ENCODE results near the gene SLC25A3. TPM values are rescaled to one million over a fixed set of nuclear protein-coding genes. Genes with fewer than 3 reads are reported as not detected.
A peak's percentile ranks its signal among the peaks of the same experiment; 100 is the strongest.

SLC25A3 gene
- polyA plus RNA-seq, 1 donor (not counting 4 experiments of a cell fraction or from before 2014, with no cell fraction given) = 389 TPM

DNA sequence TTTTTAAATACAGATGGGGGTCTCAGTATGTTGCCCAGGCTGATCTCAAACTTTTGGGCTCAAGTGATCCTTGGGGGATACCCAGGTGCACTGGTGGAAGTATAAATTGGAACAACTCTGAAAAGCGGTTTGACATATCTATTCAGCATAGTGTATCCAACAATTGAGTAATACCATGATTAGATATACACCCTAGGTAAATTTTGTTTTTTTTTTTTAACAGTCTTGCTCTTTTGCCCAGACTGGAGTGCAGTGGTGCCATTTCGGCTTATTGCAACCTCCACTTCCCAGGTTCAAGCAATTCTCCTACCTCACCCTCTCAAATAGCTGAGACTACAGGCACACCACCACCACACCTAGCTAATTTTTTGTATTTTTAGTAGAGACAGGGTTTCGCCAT is 31.6 kb upstream of the SLC25A3 start:
- no peak overlapping the region for H3K4me2 ChIP-seq (ENCODE audit: control insufficient read depth, extremely low read depth, insufficient read depth, low read depth, low read length)
- H4K20me1 ChIP-seq (ENCODE audit: control insufficient read depth, extremely low read depth, insufficient read depth, low read length) = no peaks in the 10 kb centered on the region
- H3K4me1 ChIP-seq (ENCODE audit: control insufficient read depth, extremely low read depth, insufficient read depth, low read length) = peaks cover 2% of the 10 kb centered on the region
- no peak overlapping the region for H2AFZ ChIP-seq (ENCODE audit: control insufficient read depth, low read length)
- no peaks in the 10 kb centered on the region for H3K79me2 ChIP-seq (ENCODE audit: control insufficient read depth, insufficient read depth, low read length)
- DNase-seq (ENCODE audit: low read depth, low spot score) (no peak), FAIRE-seq (no peak)
- H3K9me3 ChIP-seq (ENCODE audit: control insufficient read depth, low read depth, low read length) = no peaks in the 10 kb centered on the region
- no peak overlapping the region for H3K4me3 ChIP-seq (ENCODE audit: control insufficient read depth in 2 of 3, extremely low read depth in 1 of 3, insufficient read depth in 2 of 3, low read depth in 1 of 3, low read length in 3 of 3)
- no peaks in the 10 kb centered on the region for H3K9me1 ChIP-seq (ENCODE audit: control insufficient read depth, extremely low read depth, insufficient read depth, low read length)
- H3K9ac ChIP-seq (ENCODE audit: control insufficient read depth, extremely low read depth, insufficient read depth, low read length) = no peak overlapping the region
- no peak overlapping the region for H3K27ac ChIP-seq (ENCODE audit: control insufficient read depth, insufficient read depth, low read length)
- H3K36me3 ChIP-seq (ENCODE audit: control insufficient read depth in 2 of 2, extremely low read depth in 1 of 2, insufficient read depth in 2 of 2, low read length in 2 of 2) = no peaks in the 10 kb centered on the region
- dilution Hi-C loops (cut with MboI; ENCODE audit: extremely low pct_ligation_motif_present, low sequenced_read_pairs) = no loop called here
- TF ChIP-seq EZH2 (IDR thresholded peaks at IDR 0.05; ENCODE audit: low read length) = no peak
- TF ChIP-seq CTCF (optimal IDR thresholded peaks at IDR 0.05 in 1 of 3, IDR thresholded peaks at IDR 0.05 in 1 of 3, conservative IDR thresholded peaks at IDR 0.05 in 1 of 3; ENCODE audit: extremely low read depth in 1 of 3, insufficient read depth in 2 of 3, low read length in 3 of 3) = no peak
- H3K27me3 ChIP-seq (ENCODE audit: control insufficient read depth, extremely low read depth, insufficient read depth, low read length) = no peaks in the 10 kb centered on the region

DNA sequence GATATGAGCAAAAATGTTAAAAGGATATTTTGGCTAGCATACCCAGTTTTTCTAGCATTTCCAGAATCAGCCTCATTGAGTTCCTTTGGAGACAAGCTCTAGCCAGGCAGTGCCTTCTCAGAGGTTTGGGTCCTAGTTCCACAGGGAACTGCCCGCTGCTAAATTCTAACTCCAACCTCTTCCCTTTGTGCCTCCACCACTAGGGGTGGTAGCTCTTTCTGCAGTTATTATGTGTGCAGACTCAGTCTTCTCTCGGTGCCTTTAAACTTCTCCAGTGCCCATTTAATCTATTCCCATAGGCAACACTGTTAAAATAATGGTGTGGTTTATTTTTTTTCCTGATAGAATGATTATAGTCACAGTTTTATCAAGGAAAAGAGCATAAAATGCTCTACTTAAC is 21.5 kb upstream of the SLC25A3 start:
- H3K4me2 ChIP-seq (ENCODE audit: control insufficient read depth, extremely low read depth, insufficient read depth, low read depth, low read length) = no peak overlapping the region
- H2AFZ ChIP-seq (ENCODE audit: control insufficient read depth, low read length) = no peak overlapping the region
- no peaks in the 10 kb centered on the region for H3K9me3 ChIP-seq (ENCODE audit: control insufficient read depth, low read depth, low read length)
- H4K20me1 ChIP-seq (ENCODE audit: control insufficient read depth, extremely low read depth, insufficient read depth, low read length) = no peaks in the 10 kb centered on the region
- no peaks in the 10 kb centered on the region for H3K79me2 ChIP-seq (ENCODE audit: control insufficient read depth, insufficient read depth, low read length)
- no peak overlapping the region for H3K9ac ChIP-seq (ENCODE audit: control insufficient read depth, extremely low read depth, insufficient read depth, low read length)
- no peak for FAIRE-seq
- H3K27ac ChIP-seq (ENCODE audit: control insufficient read depth, insufficient read depth, low read length) = no peak overlapping the region
- H3K9me1 ChIP-seq (ENCODE audit: control insufficient read depth, extremely low read depth, insufficient read depth, low read length) = no peaks in the 10 kb centered on the region
- no peaks in the 10 kb centered on the region for H3K27me3 ChIP-seq (ENCODE audit: control insufficient read depth, extremely low read depth, insufficient read depth, low read length)
- DNase-seq (ENCODE audit: low read depth, low spot score) = no peak
- H3K4me3 ChIP-seq (ENCODE audit: control insufficient read depth in 2 of 3, extremely low read depth in 1 of 3, insufficient read depth in 2 of 3, low read depth in 1 of 3, low read length in 3 of 3) = no peak overlapping the region
- no peak for TF ChIP-seq EZH2 (IDR thresholded peaks at IDR 0.05; ENCODE audit: low read length)
- peak; percentile 37 to 54 (median 40) for TF ChIP-seq CTCF (optimal IDR thresholded peaks at IDR 0.05 in 1 of 3, IDR thresholded peaks at IDR 0.05 in 1 of 3, conservative IDR thresholded peaks at IDR 0.05 in 1 of 3; ENCODE audit: extremely low read depth in 1 of 3, insufficient read depth in 2 of 3, low read length in 3 of 3)
- dilution Hi-C loops (cut with MboI; ENCODE audit: extremely low pct_ligation_motif_present, low sequenced_read_pairs) = no loop called here
- no peaks in the 10 kb centered on the region for H3K4me1 ChIP-seq (ENCODE audit: control insufficient read depth, extremely low read depth, insufficient read depth, low read length)
- no peaks in the 10 kb centered on the region for H3K36me3 ChIP-seq (ENCODE audit: control insufficient read depth in 2 of 2, extremely low read depth in 1 of 2, insufficient read depth in 2 of 2, low read length in 2 of 2)
